ENCODE results near the gene LAYN.

Gene LAYN

DNA sequence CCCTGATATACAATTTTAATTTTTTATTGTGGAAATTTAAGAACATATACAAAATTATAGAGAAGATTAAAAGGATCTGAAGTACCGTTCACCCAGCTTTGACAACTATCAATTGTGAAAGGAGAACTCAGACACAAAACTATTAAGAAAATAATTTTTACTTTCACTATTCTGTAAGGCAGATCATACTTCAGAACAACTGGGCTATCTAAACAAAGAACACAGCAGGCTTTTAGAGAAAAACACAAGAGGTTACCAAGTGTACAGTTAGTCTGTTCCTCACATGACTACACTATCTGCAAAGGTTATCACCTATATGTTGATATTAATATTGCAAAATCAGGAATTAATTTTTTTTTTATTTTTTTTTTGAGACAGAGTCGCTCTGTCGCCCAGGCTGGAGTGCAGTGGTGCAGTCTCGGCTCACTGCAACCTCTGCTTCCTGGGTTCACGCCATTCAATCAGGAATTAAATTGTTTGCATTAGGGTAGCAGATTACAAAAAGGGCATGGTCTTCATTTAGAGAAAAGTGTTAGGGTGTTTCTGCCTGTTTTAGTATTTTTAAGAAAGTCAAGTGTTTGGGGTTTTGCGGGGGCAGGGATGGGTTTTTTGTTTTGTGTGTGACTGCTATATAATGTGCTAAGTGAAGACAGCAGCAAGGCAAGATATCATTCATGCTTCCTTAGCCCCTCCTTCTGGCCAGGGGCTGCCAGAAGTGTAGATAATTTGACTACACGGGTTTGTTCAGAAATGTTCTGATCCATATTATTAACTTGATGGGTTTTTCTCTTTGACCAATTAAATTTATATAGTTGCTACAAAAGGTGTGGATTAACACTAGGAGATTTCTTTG lies 34.1 kb downstream of the LAYN start:
- Mint-ChIP-seq H3K36me3 (ENCODE audit: low read depth) (no peaks in the 10 kb centered on the region), H3K9me3 (no peaks in the 10 kb centered on the region), H3K4me1 (peaks cover 36% of the 10 kb centered on the region), H3K27me3 (ENCODE audit: low read depth) (no peaks in the 10 kb centered on the region), H3K27ac (peak overlapping the region; percentile 19 to 38 (median 34)), H3K4me3 (no peak overlapping the region)
- TF ChIP-seq, protein P1, sequence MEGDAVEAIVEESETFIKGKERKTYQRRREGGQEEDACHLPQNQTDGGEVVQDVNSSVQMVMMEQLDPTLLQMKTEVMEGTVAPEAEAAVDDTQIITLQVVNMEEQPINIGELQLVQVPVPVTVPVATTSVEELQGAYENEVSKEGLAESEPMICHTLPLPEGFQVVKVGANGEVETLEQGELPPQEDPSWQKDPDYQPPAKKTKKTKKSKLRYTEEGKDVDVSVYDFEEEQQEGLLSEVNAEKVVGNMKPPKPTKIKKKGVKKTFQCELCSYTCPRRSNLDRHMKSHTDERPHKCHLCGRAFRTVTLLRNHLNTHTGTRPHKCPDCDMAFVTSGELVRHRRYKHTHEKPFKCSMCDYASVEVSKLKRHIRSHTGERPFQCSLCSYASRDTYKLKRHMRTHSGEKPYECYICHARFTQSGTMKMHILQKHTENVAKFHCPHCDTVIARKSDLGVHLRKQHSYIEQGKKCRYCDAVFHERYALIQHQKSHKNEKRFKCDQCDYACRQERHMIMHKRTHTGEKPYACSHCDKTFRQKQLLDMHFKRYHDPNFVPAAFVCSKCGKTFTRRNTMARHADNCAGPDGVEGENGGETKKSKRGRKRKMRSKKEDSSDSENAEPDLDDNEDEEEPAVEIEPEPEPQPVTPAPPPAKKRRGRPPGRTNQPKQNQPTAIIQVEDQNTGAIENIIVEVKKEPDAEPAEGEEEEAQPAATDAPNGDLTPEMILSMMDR (IDR thresholded peaks at IDR 0.05; ENCODE audit: unreplicated experiment in 3 of 3): peak in 1 of 3 experiments; percentile 8

DNA sequence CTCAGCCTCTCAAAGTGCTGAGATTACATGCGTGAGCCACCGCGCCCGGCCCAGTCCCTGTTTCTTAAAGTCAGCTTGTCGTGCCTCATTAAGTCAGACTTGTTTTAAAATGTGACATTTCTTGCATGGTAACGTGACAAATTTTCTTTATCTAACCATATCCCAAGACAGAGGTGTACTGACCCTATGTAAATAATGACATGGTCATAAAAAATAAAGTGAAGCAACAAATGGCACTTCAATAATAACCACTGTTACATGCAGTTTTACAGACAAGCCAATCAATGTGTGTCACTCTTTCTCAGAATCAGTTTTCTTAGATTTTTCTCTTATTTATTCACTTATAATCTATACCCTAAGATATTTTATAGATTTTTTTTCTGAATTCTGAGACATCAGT lies 35.2 kb downstream of the LAYN start:
- Mint-ChIP-seq H3K4me3 (no peak overlapping the region), H3K36me3 (ENCODE audit: low read depth) (no peaks in the 10 kb centered on the region), H3K9me3 (no peaks in the 10 kb centered on the region), H3K27ac (no peak overlapping the region), H3K27me3 (ENCODE audit: low read depth) (no peaks in the 10 kb centered on the region), H3K4me1 (peaks cover 32% of the 10 kb centered on the region)
- TF ChIP-seq, protein P1 (IDR thresholded peaks at IDR 0.05; ENCODE audit: unreplicated experiment in 3 of 3): no peak

DNA sequence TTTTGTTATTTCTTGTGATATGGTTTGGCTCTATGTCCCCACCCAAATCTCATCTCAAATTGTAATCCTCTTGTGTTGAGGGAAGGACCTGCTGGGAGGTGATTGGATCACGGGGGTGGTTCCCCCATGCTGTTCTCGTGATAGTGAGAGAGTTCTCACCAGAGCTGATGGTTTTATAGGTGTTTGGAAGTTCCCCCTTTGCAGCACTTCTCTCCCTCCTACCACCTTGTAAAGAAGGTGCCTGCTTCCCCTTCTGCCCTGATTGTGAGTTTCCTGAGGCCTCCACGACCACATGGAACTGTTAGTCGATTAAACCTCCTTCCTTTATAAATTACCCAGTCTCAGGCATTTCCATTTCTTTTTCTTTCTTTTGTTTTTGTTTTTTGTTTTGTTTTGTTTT lies 37.3 kb downstream of the LAYN start:
- no peak overlapping the region for H3K4me3 Mint-ChIP-seq
- H3K4me1 Mint-ChIP-seq: peaks cover 19% of the 10 kb centered on the region
- H3K27me3 Mint-ChIP-seq (ENCODE audit: low read depth): no peaks in the 10 kb centered on the region
- no peaks in the 10 kb centered on the region for H3K9me3 Mint-ChIP-seq
- TF ChIP-seq, protein P1 (IDR thresholded peaks at IDR 0.05; ENCODE audit: unreplicated experiment in 3 of 3): no peak
- H3K36me3 Mint-ChIP-seq (ENCODE audit: low read depth): no peaks in the 10 kb centered on the region
- no peak overlapping the region for H3K27ac Mint-ChIP-seq

DNA sequence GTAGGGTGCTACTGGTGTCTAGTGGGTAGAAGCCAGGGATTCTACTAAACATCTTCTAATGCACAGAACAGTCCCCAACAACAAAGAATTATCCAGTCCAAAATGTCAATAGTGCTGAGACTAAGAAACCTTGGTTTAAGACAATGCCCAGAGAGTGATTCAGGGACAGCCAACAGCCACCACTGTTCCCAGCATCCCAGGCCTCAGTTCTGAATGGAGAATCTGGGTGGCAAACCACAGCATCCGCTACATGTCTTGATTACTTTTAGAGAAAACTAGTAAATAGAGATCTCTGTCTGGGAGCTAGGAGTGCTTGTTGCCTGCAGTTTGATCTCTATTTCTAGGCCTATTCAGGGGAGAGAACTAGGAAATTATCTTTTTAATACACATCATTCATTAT lies 40.8 kb downstream of the LAYN start:
- Mint-ChIP-seq H3K9me3 (peaks cover under 1% of the 10 kb centered on the region), H3K27me3 (ENCODE audit: low read depth) (no peaks in the 10 kb centered on the region), H3K4me3 (no peak overlapping the region), H3K27ac (no peak overlapping the region), H3K4me1 (no peaks in the 10 kb centered on the region), H3K36me3 (ENCODE audit: low read depth) (no peaks in the 10 kb centered on the region)
- TF ChIP-seq, protein P1 (IDR thresholded peaks at IDR 0.05; ENCODE audit: unreplicated experiment in 3 of 3): no peak

DNA sequence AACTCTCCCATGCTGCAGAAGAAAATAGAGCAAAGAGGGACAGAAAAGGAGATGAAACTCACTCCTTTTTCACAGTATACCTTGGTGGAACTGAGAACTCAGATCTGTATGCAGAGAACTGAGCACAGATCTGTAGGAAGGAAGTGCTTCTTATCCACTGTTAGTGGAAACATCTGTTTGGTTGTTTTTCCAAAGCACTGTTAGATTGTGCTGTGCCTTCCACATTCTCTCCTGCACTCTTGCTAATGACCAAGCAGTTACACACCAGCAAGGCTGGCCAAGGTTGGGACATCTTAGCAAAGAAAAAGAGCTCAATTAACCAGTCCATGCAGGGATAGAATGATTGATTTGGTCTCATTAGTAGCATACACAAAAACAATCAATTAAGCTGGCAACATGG lies 41.6 kb downstream of the LAYN start:
- no peaks in the 10 kb centered on the region for H3K27me3 Mint-ChIP-seq (ENCODE audit: low read depth)
- H3K36me3 Mint-ChIP-seq (ENCODE audit: low read depth): no peaks in the 10 kb centered on the region
- H3K9me3 Mint-ChIP-seq: peaks cover 2% of the 10 kb centered on the region
- H3K4me1 Mint-ChIP-seq: no peaks in the 10 kb centered on the region
- TF ChIP-seq, protein P1 (IDR thresholded peaks at IDR 0.05; ENCODE audit: unreplicated experiment in 3 of 3): no peak
- no peak overlapping the region for H3K27ac Mint-ChIP-seq
- H3K4me3 Mint-ChIP-seq: no peak overlapping the region

DNA sequence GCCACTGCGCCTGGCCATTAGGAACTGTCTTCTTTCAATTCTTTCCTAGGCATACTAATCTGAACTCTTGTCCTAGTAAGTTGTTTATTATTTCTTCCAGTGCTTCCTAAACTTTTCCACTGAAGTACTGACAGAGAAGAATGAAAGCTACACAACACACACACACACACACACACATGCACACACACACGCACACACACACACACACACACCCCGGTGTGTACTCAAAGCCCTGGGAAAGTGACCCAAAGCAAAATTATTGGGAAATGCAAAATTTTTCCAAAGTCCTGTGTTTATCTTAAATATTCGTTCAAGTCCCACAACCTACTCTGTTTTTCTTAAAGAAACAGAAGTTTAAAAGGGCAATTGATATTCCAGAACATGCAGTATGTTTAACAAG lies 42.4 kb downstream of the LAYN start:
- H3K27me3 Mint-ChIP-seq (ENCODE audit: low read depth): no peaks in the 10 kb centered on the region

More for the DNA sequence above, 42.4 kb downstream of the LAYN start:
- Mint-ChIP-seq H3K27ac (peak overlapping the region in 1 of 3 experiments; percentile 23), H3K4me1 (no peaks in the 10 kb centered on the region), H3K9me3 (peaks cover 2% of the 10 kb centered on the region), H3K4me3 (no peak overlapping the region), H3K36me3 (ENCODE audit: low read depth) (no peaks in the 10 kb centered on the region)
- TF ChIP-seq, protein P1 (IDR thresholded peaks at IDR 0.05; ENCODE audit: unreplicated experiment in 3 of 3): no peak
